GM21390 (cell line): ENCODE measurements around the gene SLC22A1.
"Not testable (repeated sequence)": the region's sequence is repeated elsewhere in the genome, so short reads cannot be mapped to it uniquely, and the experiment has no call there.

ENCODE experiments used
- ATAC-seq: cut with Tn5 transposase; IDR thresholded peaks from one replicate; pipeline ENCODE4 v1.9.1; 2021; ENCODE audit not compliant: unreplicated experiment

The SLC22A1 gene

DNA sequence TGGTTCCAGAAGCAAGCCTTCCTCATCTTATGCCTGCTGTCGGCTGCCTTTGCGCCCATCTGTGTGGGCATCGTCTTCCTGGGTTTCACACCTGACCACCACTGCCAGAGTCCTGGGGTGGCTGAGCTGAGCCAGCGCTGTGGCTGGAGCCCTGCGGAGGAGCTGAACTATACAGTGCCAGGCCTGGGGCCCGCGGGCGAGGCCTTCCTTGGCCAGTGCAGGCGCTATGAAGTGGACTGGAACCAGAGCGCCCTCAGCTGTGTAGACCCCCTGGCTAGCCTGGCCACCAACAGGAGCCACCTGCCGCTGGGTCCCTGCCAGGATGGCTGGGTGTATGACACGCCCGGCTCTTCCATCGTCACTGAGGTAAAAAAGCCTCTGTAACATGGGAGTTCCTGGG lies 366 bp downstream of the SLC22A1 start:
- ATAC-seq = no peak

DNA sequence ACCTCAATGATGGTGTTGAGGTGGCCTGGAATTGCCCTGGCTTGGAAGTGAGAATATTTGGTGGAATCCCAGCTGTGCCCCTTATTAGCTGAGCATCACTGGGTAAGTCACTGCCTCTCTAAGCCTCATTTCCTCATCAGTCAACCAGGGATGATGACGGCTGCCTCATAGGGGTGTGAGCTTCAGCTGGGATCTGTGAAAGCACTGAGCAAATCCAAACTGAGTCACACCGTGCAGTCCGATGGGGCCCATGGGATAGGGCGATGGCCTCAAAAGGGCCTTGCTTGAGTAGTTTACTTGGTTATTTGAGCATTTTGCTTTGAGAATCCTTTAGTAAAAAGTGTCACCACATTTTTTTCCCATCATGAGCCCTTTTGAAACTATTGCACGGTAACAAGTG lies 1.1 kb downstream of the SLC22A1 start:
- no peak for ATAC-seq

DNA sequence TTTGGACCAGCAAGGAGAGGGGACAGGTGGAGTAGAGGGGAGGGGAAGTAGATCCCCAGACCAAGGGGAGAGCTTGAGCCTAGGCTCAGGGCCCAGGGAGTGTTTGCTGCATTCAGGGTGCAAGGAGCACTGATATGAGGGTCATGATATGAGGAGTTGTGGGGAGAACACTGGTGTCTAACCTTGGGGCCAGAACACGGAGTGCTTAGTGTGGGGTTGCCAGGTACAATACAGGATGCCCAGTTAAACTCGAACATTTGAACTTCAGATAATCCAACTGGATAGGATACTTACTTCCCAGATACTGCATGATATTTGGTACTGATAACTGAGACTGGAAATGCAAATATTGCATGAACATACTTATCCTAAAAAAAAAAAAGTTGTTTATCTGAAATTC lies 2.4 kb downstream of the SLC22A1 start:
- ATAC-seq = no peak

DNA sequence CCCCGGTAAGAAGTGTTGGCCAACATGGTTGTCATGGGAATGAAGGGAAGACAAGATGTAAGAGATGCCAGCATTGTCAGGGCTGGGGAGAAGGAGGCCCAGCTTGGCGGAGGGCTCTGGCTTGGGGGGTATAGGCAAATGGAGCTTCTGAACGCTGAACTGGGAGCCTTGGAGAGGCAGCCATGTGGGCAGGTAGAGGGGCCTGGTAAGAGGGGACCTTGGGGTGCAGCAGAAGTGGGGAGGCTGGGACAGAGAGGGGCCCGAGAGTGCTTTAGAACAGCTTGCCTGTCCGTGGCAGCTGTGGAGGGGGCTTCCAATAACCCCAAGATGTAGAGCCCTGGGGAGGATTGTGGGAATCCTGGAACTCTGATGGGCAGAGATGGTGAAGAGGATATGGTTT lies 3.0 kb downstream of the SLC22A1 start:
- no peak for ATAC-seq

DNA sequence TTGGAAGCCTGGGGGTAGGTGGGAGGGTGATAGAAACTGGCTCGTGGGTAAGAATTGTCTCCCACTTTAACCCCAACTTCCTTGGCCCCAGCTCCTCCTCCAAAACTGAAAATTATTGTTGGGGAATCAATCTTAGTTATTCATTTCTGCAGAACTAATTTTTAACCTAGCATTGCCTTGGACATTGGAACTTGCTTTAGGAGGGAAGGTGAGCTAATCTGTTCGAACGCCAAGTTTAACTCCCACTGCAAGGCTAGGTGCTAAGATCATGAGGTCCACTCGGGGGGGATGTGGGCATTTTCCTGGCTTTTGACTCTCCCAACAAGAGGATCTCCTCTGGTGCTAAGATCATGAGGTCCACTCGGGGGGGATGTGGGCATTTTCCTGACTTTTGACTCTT lies 3.5 kb downstream of the SLC22A1 start:
- not testable (repeated sequence) for ATAC-seq

DNA sequence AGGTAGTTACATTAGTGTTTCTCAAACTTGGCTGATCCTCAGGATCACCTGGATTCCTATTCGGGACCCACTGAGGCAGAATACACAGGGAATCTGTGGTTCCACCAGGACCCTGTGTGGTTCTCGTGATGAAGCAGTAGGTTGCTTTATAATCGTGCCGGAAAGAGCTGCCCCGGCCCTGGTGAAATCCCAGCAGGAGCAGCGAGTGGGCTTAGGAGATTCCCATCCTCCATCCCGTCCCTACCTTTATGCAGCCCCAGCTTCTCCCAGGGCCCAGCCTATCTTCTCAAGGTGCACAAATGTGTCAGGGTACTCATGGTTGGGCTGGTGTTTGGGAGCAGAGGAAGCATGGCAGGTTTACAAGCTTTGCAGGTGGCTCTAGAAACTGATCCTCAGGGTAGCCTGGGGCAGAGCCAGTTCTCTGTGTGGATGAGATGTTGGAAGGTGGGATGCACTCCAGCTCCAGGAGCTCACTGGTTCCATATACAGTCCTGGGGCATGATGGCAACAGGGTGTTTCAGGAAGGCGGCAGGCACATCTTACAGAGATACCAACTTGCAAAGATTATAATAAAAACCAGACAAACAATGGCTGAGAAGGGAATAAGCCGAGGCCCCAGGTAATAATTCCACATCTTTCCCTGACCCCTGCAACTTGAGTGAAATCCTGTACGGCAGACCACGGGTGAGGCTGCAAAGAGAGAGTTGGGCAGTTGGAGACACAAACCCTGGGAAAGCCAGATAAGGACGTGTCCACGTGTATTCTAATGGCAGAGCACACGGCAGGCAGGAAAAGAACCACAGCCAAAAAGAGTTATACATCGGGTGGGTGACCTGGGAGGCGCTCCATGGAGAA lies 5.9 kb downstream of the SLC22A1 start:
- ATAC-seq = no peak

DNA sequence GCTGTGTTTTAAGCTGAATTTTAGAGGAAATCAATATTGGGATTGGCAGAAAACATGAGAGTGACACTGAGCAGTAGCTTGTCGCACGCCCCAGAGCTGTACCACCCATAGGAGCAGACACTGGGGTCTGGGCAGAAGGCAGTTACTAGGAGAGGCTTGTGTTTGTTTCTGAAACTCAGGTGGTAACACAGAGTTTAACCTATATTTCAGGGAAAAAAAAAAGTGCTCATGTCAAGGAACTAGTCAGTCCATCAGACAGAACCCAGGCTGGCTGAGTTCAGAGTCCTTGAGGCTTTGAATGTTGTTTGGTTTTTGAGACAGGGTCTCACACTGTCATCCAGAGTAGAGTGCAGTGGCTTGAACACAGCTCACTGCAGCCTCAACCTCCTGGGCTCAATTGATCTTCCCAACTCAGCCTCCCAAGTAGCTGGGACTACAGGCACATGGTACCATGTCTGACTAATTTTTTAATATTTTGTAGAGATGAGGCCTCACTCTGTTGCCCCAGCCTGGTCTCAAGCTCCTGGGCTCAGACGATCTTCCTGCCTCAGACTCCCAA lies 6.6 kb downstream of the SLC22A1 start:
- no peak for ATAC-seq

DNA sequence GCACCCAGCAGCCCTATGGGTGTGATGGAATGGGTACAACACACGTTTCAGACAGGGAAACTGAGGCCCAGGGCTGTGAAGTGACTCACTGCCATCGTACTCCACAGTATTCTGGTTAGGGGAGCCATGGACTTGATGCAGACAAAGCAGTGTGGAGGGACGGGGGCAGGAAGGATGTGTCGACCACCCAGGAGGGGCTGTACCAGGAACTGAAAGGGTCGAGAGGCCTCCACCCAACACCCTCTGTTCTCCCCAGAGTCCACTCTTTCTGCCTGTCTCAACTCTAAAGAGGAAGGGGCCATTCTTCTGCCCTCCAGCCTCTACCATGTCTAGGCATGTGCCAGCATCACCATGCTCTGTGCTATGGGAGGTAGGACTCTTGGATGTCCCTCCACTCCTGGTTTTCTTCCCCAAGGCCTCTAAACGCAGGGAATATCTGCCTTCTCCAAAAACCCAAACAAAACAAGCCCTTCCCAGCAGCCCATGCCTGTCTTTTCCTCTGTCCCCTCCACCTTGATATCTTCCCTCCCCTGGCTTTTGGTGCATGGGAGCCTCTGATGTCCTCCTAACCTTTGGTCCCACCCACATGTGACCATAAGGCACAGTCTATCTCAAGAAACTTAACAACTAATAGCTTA lies 7.4 kb downstream of the SLC22A1 start:
- no peak for ATAC-seq

DNA sequence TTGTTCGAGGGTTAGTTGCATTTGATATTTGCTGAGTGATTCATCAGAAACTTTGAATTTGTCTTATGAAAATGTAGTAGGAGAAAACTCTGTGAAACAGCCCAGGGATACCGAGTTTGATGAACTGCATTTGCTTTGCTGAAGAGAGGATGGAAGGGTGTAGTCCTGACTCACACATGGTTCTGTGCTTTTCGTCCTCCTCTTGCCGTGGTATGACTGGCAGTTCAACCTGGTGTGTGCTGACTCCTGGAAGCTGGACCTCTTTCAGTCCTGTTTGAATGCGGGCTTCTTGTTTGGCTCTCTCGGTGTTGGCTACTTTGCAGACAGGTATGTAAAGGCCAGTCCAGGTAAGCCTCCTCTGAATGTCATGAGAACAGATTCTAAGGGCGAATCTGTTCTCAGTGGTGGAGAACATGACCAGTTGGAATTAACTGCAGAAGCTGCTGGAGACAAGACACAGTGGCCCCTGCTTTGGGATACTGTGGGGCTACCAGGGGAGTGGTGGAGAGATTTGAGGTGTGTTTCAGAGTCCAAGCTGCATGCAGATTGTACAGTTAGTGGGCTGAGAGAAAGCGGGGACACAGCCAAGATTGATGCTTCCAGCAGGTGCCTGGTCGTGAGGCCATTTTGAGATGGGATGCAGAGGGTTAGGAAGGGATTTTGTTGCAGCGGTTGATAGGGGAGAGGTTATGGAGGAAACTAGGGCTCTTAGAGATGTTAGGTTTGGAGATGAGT lies 8.4 kb downstream of the SLC22A1 start:
- no peak for ATAC-seq

DNA sequence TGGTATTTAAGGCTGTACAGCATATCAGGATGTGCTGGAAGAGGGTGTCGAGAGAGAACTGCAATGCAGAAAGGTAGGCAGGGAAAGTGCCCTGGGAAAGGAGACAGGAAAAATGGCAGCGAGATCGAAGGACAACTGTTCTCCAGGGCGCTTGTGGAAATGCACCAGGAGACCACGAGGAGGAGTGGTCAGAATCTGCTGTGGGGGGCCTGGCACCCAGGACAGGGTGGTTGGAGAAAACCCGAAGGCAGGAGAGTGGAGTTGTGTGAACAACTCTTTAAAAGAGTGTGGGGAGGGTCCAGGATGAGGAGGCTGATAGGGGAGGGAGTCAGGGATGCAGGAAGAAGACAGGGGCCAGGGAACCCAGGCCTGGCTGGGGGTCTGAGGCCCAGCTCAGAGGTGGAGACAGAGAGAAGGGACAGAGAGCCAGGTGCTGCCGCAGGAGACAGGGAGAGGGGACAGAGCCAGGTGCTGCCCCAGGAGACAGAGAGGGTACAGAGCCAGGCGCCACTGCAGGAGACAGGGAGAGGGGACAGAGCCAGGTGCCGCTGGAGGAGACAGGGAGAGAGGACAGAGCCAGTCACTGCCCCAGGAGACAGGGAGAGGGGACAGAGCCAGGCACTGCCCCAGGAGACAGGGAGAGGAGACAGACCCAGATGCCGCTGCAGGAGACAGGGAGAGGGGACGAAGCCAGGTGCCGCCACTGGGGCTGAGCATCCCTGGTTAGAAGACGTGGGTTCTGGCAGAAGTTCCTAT lies 9.3 kb downstream of the SLC22A1 start:
- no peak for ATAC-seq

DNA sequence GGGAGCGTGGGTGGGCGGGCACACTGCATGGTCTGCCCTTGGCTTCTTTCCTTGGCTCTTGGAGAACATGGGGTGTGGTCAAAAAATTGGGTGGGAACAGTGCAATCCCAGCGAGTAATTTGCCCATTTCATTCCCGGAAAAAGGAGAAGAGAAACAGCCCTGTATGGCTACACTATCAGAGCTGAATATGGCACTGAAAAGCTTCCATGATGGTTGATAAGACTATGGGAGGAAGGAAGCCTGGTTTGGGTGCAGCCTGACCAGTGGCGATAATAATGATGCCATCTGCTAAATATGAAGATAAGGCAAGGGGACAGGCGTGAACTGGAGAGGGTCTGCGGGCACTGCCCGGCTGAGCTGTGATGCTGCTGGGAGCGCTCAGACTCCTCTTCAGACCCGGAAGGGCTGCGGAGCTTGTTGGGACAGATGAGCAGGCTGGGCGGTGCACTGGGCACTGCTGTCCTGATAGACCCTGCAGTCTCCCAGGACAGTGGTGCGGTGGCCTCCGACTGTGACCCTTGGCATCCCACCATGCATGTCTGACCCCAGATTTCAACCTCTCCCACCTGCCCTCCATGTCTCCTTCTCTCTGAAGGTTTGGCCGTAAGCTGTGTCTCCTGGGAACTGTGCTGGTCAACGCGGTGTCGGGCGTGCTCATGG lies 10.2 kb downstream of the SLC22A1 start:
- ATAC-seq = no peak

DNA sequence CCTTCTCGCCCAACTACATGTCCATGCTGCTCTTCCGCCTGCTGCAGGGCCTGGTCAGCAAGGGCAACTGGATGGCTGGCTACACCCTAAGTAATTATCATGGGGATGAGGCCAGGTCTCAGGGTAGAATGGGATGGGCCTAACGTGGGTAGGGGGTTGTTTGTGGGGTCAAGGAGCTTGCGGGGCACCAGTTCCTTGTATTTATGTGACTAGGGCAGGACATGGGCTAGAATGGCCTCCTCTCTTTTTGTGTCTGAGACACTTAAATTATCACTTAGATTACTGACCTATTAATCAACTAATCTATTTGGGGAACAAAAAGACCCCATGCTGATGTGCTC lies 10.7 kb downstream of the SLC22A1 start:
- no peak for ATAC-seq

DNA sequence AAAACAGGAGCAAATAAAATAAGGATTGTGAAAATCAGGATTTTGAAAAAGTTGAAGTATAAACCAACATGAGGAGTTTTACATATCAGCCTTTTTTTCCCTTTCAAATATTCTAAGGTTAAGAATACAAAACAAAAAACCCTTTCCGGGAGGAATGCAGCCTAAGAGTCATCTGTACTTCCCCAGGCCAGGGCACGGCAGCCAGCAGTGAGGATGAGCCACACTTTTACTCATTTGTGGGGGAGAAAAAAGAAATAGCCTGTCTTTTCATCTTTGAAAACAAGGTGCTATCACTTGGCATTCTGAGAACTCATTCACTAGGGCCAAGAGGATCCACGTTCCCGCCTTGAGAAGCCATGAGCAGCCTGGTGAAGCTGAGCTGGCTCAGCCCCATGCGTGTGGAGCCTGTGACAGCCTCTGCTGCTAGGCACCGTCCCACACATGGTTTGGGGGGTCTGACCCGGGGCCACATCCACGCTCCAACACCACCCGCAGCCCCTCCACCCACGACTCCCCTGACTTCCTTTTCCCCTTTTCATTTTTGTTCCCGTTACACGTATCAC lies 11.2 kb downstream of the SLC22A1 start:
- no peak for ATAC-seq

DNA sequence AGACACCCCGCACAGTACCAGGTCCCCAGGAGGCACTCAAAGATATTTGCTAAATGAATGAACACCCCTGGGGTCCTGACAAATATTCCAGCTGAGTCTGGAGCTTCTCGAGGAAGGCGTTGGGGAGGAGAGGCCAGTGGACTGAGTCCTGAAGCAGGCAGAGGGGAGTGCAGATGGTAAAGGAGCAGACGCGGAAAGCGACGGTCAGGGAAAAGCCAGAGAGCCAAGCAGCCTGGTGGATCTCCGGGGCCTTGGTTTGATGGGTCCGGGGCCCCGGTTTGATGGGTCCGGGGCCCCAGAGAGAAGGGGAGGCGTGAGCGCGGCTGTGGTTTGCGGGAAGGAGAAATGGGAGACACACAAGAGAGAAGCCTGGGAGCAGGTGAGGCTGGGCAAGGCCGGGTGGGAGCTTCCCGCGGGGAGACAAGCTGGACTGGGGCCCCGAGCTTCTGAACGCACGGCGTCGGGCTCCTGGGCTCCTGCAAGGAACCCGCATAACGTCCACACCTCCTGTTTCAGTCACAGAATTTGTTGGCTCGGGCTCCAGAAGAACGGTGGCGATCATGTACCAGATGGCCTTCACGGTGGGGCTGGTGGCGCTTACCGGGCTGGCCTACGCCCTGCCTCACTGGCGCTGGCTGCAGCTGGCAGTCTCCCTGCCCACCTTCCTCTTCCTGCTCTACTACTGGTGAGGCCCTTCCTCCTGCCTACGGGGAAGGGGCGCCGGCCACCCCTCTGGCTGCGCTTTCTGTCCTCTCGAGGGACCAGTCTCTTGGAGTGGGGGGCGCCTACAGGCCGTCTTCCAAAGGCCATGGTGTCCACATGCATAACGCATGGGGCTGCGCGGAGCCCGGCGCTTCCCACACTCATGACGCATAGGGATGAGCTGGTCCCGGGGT lies 12.1 kb downstream of the SLC22A1 start:
- ATAC-seq = no peak

DNA sequence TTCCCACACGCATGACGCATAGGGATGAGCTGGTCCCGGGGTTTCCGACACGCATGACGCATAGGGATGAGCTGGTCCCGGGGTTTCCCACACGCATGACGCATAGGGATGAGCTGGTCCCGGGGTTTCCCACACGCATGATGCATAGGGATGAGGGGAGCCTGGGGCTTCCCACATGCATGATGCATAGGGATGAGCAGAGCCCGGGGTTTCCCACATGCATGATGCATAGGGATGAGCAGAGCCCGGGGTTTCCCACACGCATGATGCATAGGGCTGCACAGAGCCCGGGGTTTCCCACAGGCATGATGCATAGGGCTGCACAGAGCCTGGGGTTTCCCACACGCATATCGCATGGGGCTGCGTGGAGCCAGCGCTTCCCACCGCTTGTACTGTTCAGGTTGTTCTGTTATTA lies 12.7 kb downstream of the SLC22A1 start:
- ATAC-seq = not testable (repeated sequence)

DNA sequence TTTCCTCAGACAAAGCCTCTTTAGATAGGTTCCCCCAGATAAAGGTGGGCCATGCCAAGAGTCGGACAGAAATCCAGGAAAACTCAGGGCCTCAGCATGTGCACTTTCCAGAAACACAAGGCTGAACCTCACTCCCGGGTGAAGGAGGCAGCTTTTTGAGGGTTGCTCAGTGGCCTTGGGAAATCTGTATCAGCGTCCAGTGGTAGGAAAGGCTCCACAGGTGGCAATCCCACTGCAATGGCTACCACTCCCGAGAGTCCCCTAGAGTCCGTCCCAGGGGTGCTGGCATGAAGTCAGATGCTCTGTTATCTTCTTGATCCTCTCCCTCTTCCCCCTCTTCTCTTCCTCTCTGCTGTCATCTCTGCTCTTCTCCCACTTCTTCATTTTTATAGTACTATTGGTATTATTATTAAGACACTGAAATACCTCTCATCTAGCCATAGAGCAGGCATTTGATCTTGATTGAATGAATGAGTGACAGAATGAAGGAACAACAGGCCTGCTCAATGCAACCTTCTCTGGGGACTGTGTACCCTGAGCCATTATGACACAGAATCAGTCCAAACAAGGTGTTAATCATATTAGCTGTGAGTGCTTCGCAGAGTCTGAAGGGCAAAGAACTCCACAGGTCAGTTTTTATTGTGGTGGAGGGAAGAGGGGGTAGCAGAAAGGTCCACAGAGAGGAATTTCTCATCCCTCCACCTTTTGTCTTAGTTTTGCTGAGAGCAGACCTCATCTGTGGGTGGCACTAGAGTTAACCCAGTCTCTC lies 13.3 kb downstream of the SLC22A1 start:
- no peak for ATAC-seq

DNA sequence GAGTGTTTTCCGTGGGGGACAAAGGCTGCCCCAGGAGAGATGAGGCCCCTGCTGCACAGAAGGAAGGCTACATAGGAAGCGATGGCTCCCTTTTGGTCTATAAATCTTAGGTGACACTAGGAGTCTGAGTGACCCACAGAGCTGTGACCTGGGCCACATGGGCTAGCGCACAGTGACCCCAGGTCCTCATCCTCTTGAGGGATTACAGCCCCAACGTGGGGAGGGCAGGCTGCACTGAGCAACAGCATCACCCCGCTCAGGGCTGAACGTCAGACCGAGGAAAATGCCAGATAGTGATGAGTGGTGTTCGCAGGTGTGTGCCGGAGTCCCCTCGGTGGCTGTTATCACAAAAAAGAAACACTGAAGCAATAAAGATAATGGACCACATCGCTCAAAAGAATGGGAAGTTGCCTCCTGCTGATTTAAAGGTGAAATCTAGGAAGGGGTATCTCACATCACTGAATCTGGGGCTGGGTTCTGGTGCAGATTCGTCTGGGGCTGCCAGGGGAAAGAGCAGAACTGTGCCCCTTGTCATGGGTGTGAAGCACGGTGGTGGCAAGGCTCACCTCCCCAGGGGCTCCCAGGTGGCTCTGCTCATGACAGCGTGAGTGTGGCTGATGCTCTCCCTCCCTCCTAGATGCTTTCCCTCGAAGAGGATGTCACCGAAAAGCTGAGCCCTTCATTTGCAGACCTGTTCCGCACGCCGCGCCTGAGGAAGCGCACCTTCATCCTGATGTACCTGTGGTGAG lies 14.5 kb downstream of the SLC22A1 start:
- no peak for ATAC-seq
